K562 (cell line): Measurements from ENCODE around the gene EEF1AKMT1. TPM values are rescaled to one million over a fixed set of nuclear protein-coding genes. Genes with fewer than 3 reads are reported as not detected.

Experiments used
- ATAC-seq: fragments of 200-7000 bp; cut with Tn5 transposase; 3 replicates; pipeline ENCODE4 v1.9.1; 2020; ENCODE audit warnings: moderate library complexity
- BruUV-seq: library from RNA; stranded (reverse); fragments of 400-500 nt; replicated peaks from 2 replicates; lab custom pipeline; 2021; lab: Mats Ljungman, UMichigan
- CTCF ChIA-PET: fragments of 300-600 bp; formaldehyde crosslinking; extraction: SDS; loops from one replicate; lab custom pipeline; 2021; ENCODE audit warnings: low intra/inter-chr PET ratio; lab: Yijun Ruan, JAX
- POLR2A ChIA-PET: fragments of 300-600, 350-650 bp; sonication (Branson Sonifier 250); formaldehyde crosslinking; extraction: SDS; loops from one replicate; lab custom pipeline; 2021; ENCODE audit warnings: antibody characterized with exemption, inconsistent platforms; lab: Yijun Ruan, JAX
- DNase-seq, 4 experiments: peaks; one replicate each; pipeline versions ENCODE4 v3.0.0 to v3.0.0-alpha.2; 2011 to 2018; ENCODE audit warnings: low spot score in 3 of 4, mixed read lengths in 3 of 4; ENCODE audit errors: extremely low read depth in 1 of 4
- FAIRE-seq: peaks from 2 replicates; lab custom pipeline; 2011; peaks lifted over from hg19 to GRCh38; lab: Jason Lieb, UNC
- H2AFZ ChIP-seq: 2 replicates; pipeline ENCODE4 v1.6.0; 2011; ENCODE audit warnings: low read depth, low read length, control low read depth, inconsistent platforms
- H3K27ac ChIP-seq: fragments of 200-600 bp; 3 replicates; pipeline ENCODE4 v1.8.0; 2011; ENCODE audit warnings: low read depth, mild to moderate bottlenecking, control low read depth, inconsistent platforms, low read length, moderate library complexity, mixed read lengths; ENCODE audit errors: extremely low read depth
- H3K27me3 ChIP-seq, 2 experiments: fragments of 300-600 bp in 1 of 2; 2 replicates in 1 of 2; 3 replicates in 1 of 2; pipeline versions ENCODE4 v1.6.0 to v1.8.0; 2011; ENCODE audit warnings: inconsistent platforms in 2 of 2, low read length in 2 of 2, mild to moderate bottlenecking in 1 of 2, mixed read lengths in 1 of 2, moderate library complexity in 1 of 2; ENCODE audit not compliant: control insufficient read depth in 2 of 2, insufficient read depth in 2 of 2
- H3K36me3 ChIP-seq: fragments of 300-600 bp; 3 replicates; pipeline ENCODE4 v1.8.0; 2011; ENCODE audit warnings: mild to moderate bottlenecking, low read length, inconsistent platforms; ENCODE audit not compliant: control insufficient read depth, insufficient read depth
- H3K4me1 ChIP-seq, 2 experiments: fragments of 200-600 bp in 1 of 2; replicated peaks in 1 of 2; 2 replicates in 1 of 2; 3 replicates in 1 of 2; pipeline versions ENCODE4 v1.5.1 to v1.8.0; 2011; ENCODE audit warnings: inconsistent platforms in 2 of 2, low read length in 2 of 2, mild to moderate bottlenecking in 1 of 2, mixed read lengths in 1 of 2, moderate library complexity in 1 of 2; ENCODE audit not compliant: control insufficient read depth in 2 of 2, insufficient read depth in 2 of 2
- H3K4me2 ChIP-seq: 2 replicates; pipeline ENCODE4 v1.6.1; 2011; ENCODE audit warnings: low read length, control low read depth, inconsistent platforms, mixed read lengths; ENCODE audit not compliant: insufficient read depth
- H3K4me3 ChIP-seq: fragments of 200-600 bp; sonication (generic), shearing (Covaris generic); 2 replicates; pipeline ENCODE4 v1.5.1; 2016; ENCODE audit warnings: control low read depth, inconsistent platforms
- H3K79me2 ChIP-seq: fragments of 200-600 bp; 3 replicates; pipeline ENCODE4 v1.8.0; 2011; ENCODE audit warnings: low read length, inconsistent platforms; ENCODE audit not compliant: control insufficient read depth, insufficient read depth
- H3K9ac ChIP-seq, 2 experiments: 2 replicates each; pipeline versions ENCODE4 v1.6.0 to v1.6.1; 2011; ENCODE audit warnings: low read depth in 2 of 2, low read length in 2 of 2, control low read depth in 1 of 2, inconsistent platforms in 1 of 2, mild to moderate bottlenecking in 1 of 2, mixed read lengths in 1 of 2; ENCODE audit not compliant: insufficient read depth in 1 of 2
- H3K9me1 ChIP-seq: one replicate; pipeline ENCODE4 v1.6.0; 2011; ENCODE audit warnings: inconsistent platforms, mild to moderate bottlenecking, low read length, moderate library complexity; ENCODE audit not compliant: control insufficient read depth, insufficient read depth
- H3K9me3 ChIP-seq: replicated peaks from 2 replicates; pipeline ENCODE4 v1.5.1; 2011; ENCODE audit warnings: low read depth, low read length, inconsistent platforms; ENCODE audit not compliant: control insufficient read depth, insufficient read depth
- H4K20me1 ChIP-seq: replicated peaks from 2 replicates; pipeline ENCODE4 v1.6.1; 2011; ENCODE audit warnings: low read length, inconsistent platforms, mixed read lengths; ENCODE audit not compliant: control insufficient read depth, insufficient read depth
- CAMTA2 ChIP-seq: fragments of 250-450 bp; sonication (Bioruptor Pico); conservative IDR thresholded peaks from 2 replicates; pipeline ENCODE4 v1.5.1; 2022
- EZH2 ChIP-seq: IDR thresholded peaks from 2 replicates; pipeline ENCODE4 v1.6.1; 2012; ENCODE audit warnings: low read depth, mild to moderate bottlenecking, inconsistent platforms, low read length, borderline replicate concordance
- L3MBTL2 ChIP-seq: fragments of 450-650 bp; IDR thresholded peaks from 2 replicates; pipeline ENCODE4 v1.6.1; 2016; ENCODE audit warnings: mild to moderate bottlenecking, moderate library complexity
- LEF1 ChIP-seq: fragments of 450-650 bp; IDR thresholded peaks from 2 replicates; pipeline ENCODE4 v1.6.1; 2016; ENCODE audit warnings: mild to moderate bottlenecking
- MAFF ChIP-seq: IDR thresholded peaks from 2 replicates; pipeline ENCODE4 v1.6.1; 2012; ENCODE audit warnings: low read length, improper control_type of control experiment
- NR1H2 ChIP-seq: sonication (generic); formaldehyde crosslinking; IDR thresholded peaks from 2 replicates; pipeline ENCODE4 v1.4.0; 2020; ENCODE audit warnings: mild to moderate bottlenecking, missing genetic modification reagents
- PRPF4 ChIP-seq: fragments of 200-400 bp; formaldehyde crosslinking; IDR thresholded peaks from one replicate; pipeline ENCODE4 v1.6.1; 2017; ENCODE audit warnings: low read length, low read depth, mild to moderate bottlenecking; ENCODE audit not compliant: insufficient read depth, poor library complexity, severe bottlenecking
- RFX5 ChIP-seq: IDR thresholded peaks from 2 replicates; pipeline ENCODE4 v1.6.1; 2011; ENCODE audit warnings: low read depth, mild to moderate bottlenecking, improper control_type of control experiment, low read length
- RHOXF2B ChIP-seq: fragments of 250-450 bp; sonication (Bioruptor Pico); conservative IDR thresholded peaks from 2 replicates; pipeline ENCODE4 v1.5.1; 2021
- SNRNP70 ChIP-seq: fragments of 200-400 bp; formaldehyde crosslinking; optimal IDR thresholded peaks from 2 replicates; pipeline ENCODE3; 2017; ENCODE audit warnings: low read depth, low read length
- WGBS: fragments of 100-300 bp; shearing (Covaris generic); methylation state at CpG from one replicate; pipeline ENCODE4 v1.1.6; 2016; ENCODE audit warnings: low coverage, mixed read lengths; ENCODE audit not compliant: insufficient coverage; ENCODE audit errors: missing lambda C conversion rate; 5-methylcytosine and 5-hydroxymethylcytosine counted together
- in situ Hi-C: fragments of 300-500 bp; cut with MboI; formaldehyde crosslinking; loops from 4 replicates; pipeline ENCODE4 v1.15.0; 2018; ENCODE audit warnings: inconsistent platforms, mixed read lengths
- intact Hi-C: fragments of 100-400 bp; cut with micrococcal nuclease; formaldehyde crosslinking; loops from 2 replicates; pipeline ENCODE4 v1.14.2; 2022
- polyA plus RNA-seq, 8 experiments: library from polyadenylated mRNA; depleted of rRNA in 4 of 8; stranded (reverse) in 5 of 8; unstranded in 3 of 8; fragments of >200 nt; fragmentation: Nextera tagmentation in 2 of 8; fragmentation: Illumina TruSeq in 1 of 8; extraction: Ambion mirVana in 2 of 8; extraction: Trizol in 1 of 8; gene quantifications; 2 replicates each; pipeline versions ENCODE4 v1.2.1 to v1.2.3, GENCODE V29; 2011 to 2014; ENCODE audit warnings: inconsistent platforms in 1 of 8, missing spikeins in 1 of 8
- total RNA-seq, 7 experiments: library from RNA; depleted of rRNA in 6 of 7; stranded (reverse); fragments of >200 nt in 6 of 7; fragmentation: Illumina TruSeq in 2 of 7; extraction: Trizol in 2 of 7; gene quantifications; 2 replicates each; pipeline versions ENCODE4 v1.2.1 to v1.2.3, GENCODE V29; 2011 to 2021; ENCODE audit warnings: low replicate concordance in 1 of 7
- TF ChIP-seq, protein P1 (sequence below): sonication (generic); formaldehyde crosslinking; IDR thresholded peaks from 2 replicates; pipeline ENCODE4 v1.8.1; 2023; ENCODE audit warnings: mild to moderate bottlenecking, missing genetic modification reagents
- TF ChIP-seq, protein P2 (sequence below): sonication (generic); formaldehyde crosslinking; IDR thresholded peaks from 2 replicates; pipeline ENCODE4 v1.8.0; 2022; ENCODE audit warnings: mild to moderate bottlenecking, missing genetic modification reagents
- TF ChIP-seq, protein P3 (sequence below): fragments of 250-450 bp; sonication (Bioruptor Pico); IDR thresholded peaks from 2 replicates; pipeline ENCODE4 v1.5.0; 2021
- TF ChIP-seq, protein P4 (sequence below): fragments of 450-650 bp; IDR thresholded peaks from 2 replicates; pipeline ENCODE4 v1.7.1; 2018; ENCODE audit warnings: mild to moderate bottlenecking, low read depth; ENCODE audit not compliant: partially characterized antibody

Gene EEF1AKMT1
- total and polyA plus RNA-seq, 9 of the 15 experiments (the other 6 are each of a cell fraction or from before 2014, with no cell fraction given): 5.3 to 36.3 (median 7.9) TPM

DNA sequence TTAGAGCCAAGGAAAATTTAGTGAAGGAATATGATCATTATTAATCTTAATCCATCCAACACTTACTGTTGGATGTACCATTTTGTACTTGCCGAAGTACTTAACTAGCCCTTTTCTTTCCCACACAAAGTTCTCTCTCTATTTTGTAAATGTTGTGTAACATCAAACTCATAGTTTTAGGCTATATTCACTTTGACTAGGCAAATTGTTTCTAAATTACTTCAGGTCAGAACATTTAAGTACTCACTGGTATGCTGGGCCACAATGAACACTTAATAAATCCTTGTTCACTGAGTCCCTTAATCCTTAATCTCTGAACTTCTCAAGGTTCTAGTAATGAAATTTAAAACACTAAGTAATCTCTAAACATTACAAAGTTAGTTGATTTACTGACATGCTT is 49.3 kb upstream of the EEF1AKMT1 start:
- in situ Hi-C loops (loop anchor here (10.0 kb wide), 1 partner anchor 318 kb away; no protein-coding TSS in a partner anchor), intact Hi-C loops (no loop called here)
- no TSS peak for BruUV-seq
- no peak overlapping the region for H3K9ac ChIP-seq
- peaks cover 5% of the 10 kb centered on the region; the same call in 1 of the 3 replicates for H3K79me2 ChIP-seq
- no peaks in the 10 kb centered on the region for H3K4me1 ChIP-seq
- no peak overlapping the region for H3K4me3 ChIP-seq
- no peaks in the 10 kb centered on the region for H3K9me1 ChIP-seq
- no peaks in the 10 kb centered on the region for H3K27me3 ChIP-seq
- no peak overlapping the region for H3K4me2 ChIP-seq
- no peak overlapping the region for H3K27ac ChIP-seq
- no peak overlapping the region for H2AFZ ChIP-seq
- ATAC-seq (no peak), DNase-seq (no peak), FAIRE-seq (no peak)
- peaks cover 50% of the 10 kb centered on the region for H3K36me3 ChIP-seq
- no peaks in the 10 kb centered on the region for H4K20me1 ChIP-seq
- no peaks in the 10 kb centered on the region for H3K9me3 ChIP-seq
- 100% methylated on average over 1 of the region's 1 CpG for WGBS
- ChIA-PET CTCF (no interaction called here), POLR2A (no interaction called here)
- TF ChIP-seq RHOXF2B (CRISPR knock-in tag) (no peak), NR1H2 (CRISPR knock-in tag) (no peak), PRPF4 (no peak), MAFF (no peak), RFX5 (no peak), LEF1 (no peak), SNRNP70 (no peak), L3MBTL2 (no peak), EZH2 (no peak), CAMTA2 (CRISPR knock-in tag) (no peak)
- TF ChIP-seq, protein P1, sequence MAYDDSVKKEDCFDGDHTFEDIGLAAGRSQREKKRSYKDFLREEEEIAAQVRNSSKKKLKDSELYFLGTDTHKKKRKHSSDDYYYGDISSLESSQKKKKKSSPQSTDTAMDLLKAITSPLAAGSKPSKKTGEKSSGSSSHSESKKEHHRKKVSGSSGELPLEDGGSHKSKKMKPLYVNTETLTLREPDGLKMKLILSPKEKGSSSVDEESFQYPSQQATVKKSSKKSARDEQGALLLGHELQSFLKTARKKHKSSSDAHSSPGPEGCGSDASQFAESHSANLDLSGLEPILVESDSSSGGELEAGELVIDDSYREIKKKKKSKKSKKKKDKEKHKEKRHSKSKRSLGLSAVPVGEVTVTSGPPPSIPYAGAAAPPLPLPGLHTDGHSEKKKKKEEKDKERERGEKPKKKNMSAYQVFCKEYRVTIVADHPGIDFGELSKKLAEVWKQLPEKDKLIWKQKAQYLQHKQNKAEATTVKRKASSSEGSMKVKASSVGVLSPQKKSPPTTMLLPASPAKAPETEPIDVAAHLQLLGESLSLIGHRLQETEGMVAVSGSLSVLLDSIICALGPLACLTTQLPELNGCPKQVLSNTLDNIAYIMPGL: no peak
- TF ChIP-seq, protein P2, sequence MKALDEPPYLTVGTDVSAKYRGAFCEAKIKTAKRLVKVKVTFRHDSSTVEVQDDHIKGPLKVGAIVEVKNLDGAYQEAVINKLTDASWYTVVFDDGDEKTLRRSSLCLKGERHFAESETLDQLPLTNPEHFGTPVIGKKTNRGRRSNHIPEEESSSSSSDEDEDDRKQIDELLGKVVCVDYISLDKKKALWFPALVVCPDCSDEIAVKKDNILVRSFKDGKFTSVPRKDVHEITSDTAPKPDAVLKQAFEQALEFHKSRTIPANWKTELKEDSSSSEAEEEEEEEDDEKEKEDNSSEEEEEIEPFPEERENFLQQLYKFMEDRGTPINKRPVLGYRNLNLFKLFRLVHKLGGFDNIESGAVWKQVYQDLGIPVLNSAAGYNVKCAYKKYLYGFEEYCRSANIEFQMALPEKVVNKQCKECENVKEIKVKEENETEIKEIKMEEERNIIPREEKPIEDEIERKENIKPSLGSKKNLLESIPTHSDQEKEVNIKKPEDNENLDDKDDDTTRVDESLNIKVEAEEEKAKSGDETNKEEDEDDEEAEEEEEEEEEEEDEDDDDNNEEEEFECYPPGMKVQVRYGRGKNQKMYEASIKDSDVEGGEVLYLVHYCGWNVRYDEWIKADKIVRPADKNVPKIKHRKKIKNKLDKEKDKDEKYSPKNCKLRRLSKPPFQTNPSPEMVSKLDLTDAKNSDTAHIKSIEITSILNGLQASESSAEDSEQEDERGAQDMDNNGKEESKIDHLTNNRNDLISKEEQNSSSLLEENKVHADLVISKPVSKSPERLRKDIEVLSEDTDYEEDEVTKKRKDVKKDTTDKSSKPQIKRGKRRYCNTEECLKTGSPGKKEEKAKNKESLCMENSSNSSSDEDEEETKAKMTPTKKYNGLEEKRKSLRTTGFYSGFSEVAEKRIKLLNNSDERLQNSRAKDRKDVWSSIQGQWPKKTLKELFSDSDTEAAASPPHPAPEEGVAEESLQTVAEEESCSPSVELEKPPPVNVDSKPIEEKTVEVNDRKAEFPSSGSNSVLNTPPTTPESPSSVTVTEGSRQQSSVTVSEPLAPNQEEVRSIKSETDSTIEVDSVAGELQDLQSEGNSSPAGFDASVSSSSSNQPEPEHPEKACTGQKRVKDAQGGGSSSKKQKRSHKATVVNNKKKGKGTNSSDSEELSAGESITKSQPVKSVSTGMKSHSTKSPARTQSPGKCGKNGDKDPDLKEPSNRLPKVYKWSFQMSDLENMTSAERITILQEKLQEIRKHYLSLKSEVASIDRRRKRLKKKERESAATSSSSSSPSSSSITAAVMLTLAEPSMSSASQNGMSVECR (CRISPR knock-in tag): no peak
- TF ChIP-seq, protein P3, sequence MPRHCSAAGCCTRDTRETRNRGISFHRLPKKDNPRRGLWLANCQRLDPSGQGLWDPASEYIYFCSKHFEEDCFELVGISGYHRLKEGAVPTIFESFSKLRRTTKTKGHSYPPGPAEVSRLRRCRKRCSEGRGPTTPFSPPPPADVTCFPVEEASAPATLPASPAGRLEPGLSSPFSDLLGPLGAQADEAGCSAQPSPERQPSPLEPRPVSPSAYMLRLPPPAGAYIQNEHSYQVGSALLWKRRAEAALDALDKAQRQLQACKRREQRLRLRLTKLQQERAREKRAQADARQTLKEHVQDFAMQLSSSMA (CRISPR knock-in tag): no peak
- TF ChIP-seq, protein P4, sequence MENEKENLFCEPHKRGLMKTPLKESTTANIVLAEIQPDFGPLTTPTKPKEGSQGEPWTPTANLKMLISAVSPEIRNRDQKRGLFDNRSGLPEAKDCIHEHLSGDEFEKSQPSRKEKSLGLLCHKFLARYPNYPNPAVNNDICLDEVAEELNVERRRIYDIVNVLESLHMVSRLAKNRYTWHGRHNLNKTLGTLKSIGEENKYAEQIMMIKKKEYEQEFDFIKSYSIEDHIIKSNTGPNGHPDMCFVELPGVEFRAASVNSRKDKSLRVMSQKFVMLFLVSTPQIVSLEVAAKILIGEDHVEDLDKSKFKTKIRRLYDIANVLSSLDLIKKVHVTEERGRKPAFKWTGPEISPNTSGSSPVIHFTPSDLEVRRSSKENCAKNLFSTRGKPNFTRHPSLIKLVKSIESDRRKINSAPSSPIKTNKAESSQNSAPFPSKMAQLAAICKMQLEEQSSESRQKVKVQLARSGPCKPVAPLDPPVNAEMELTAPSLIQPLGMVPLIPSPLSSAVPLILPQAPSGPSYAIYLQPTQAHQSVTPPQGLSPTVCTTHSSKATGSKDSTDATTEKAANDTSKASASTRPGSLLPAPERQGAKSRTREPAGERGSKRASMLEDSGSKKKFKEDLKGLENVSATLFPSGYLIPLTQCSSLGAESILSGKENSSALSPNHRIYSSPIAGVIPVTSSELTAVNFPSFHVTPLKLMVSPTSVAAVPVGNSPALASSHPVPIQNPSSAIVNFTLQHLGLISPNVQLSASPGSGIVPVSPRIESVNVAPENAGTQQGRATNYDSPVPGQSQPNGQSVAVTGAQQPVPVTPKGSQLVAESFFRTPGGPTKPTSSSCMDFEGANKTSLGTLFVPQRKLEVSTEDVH: no peak
